HG03520 (cell line): Measurements from ENCODE around the gene KIF6.

Experiments
- ATAC-seq: cut with Tn5 transposase; IDR thresholded peaks from one replicate; pipeline ENCODE4 v1.9.1; 2021; ENCODE audit warnings: mild to moderate bottlenecking, moderate library complexity; ENCODE audit not compliant: unreplicated experiment

The KIF6 gene

DNA sequence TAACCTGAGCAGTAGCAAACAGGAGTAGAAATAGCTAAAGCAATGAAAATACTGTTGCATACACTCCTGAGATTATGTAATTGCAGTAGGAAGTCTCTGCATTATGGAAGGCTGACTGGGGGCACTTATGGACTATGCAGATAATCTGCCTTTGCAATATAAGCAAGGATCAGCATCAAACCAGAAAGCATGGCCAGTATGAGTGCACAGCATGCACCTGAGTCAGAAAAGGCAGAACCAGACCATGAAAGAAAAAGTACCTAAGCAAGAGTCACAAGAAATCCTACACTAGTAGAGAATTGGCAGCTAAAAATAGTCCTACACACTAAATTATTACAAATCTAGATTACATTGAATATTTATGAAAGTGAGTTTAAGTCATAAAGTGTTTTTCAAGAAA is 164.3 kb downstream of the KIF6 start:
- ATAC-seq: no peak

DNA sequence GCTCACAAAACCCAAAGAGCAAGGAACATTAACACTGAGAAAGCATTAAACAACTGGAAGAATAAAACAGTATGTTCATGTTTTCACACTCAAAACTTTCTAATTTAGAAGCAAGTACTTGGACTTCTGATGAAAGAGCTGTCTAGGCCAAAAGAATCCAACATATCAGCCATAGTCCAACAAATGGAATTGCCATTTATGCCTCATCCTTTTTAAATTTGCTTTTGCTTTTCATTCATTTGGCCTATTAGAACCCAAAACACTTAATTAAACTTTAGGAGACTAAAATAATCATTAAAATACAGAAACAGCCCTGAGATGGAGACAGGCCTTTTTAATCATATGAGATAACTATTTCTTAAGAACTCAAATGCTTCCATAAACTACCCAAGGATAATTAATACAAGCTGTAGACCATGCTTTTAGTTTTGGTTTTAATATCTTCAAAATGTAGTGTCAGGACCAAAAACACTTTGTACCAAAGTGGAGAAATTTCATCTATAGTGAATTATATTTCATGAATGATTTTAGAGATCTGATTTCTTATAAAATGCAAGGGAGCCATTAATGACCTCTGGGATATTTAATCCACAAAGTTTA is 166.5 kb downstream of the KIF6 start:
- ATAC-seq: no peak

DNA sequence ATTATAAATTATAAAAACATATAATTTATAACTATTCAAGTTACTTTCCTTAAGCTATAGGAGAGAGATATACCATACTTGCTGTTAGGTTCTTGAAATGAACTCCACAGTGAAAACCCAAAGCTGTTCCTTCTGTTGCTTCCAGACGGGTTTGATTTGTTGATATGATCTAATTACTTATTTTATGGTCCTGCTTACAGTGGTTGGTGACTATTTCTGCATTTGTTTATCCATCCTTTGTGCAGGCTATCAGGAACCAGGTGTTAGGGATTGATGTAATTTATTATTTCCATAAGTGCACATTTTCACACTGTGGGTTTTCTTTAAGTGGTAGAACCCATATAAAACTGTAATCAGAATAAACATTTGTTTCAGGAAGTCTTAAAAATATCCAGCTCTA is 167.1 kb downstream of the KIF6 start:
- no peak for ATAC-seq

DNA sequence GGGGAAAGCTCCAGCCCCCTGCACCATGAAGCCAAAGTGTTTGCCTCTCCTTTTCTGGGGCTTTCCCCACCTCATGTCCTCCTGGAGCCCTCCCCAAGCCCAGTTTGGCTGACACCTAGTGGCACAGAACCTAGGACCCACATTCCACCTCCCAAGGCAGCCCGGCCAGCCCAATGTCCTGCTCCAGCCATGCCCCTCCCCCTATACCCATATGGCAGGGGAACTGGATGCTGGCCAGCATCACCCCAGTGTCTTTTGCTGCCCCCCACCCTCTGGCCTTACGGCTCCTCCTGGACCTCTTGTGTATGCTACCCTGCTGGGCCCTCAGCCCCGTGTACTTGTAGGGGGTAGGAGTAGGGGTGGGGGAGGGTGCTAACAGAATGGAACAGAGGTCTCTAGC is 170.1 kb downstream of the KIF6 start:
- ATAC-seq: no peak

DNA sequence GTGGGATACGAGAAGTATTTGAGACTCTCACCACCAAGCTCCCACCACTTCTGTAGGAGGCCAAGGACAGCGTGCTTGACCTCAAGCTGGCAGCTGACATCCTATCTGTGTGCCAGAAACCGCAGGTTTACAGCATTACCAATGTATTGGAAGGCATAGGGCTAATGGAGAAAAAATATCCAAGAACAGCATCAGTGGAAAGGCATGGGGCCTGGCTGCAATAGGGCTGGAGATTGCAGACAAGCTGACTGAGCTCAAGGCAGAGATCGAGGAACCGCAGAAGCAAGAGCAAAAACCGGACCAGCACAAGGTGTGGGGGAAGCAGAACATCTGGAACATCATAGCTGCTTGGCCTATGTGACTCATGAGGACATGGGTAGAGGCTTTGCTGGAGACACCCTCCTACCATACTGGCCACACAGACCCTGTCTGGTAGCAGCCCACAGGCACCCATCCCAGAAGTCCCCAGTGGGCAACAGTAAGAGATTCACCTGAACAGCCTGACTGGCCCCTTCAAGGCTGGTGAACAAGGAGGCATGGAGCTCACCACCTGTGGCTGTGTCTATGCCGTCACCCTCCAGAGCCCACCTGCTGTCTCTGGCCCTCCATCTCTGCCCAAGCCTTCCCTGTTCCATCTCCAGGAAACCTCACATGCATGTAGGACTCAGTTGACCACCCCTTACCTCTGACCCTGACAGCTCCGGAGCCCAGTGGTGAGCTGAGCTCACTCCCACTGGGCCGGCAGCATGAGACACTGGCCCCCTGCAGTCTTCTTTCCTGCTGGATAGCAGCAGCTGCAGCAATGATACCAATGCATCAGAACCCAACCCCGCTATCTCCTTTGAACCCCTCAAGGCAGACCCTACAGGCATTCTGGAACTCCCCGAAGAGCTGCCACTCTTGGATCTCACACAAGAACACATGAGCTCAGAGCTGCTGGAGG is 171.1 kb downstream of the KIF6 start:
- ATAC-seq: no peak

DNA sequence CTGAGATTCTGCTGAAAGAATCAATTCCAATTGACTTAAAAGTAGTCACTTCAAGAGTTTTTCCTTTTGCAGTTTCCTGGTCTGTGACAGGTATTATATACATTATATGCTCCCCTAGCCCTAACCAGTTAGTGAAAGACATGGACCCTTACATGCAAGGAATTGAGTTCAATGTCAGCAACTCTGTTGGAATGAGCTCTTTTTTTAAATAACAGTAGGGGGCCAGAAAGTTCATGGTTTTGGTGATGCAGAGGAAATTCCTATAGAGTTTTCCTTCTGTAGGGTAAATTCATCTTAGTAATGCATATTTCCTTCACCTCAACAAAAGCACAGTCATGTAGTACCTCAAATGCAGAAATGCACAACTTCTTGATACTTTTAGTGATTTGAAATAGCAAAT is 172.2 kb downstream of the KIF6 start:
- no peak for ATAC-seq

DNA sequence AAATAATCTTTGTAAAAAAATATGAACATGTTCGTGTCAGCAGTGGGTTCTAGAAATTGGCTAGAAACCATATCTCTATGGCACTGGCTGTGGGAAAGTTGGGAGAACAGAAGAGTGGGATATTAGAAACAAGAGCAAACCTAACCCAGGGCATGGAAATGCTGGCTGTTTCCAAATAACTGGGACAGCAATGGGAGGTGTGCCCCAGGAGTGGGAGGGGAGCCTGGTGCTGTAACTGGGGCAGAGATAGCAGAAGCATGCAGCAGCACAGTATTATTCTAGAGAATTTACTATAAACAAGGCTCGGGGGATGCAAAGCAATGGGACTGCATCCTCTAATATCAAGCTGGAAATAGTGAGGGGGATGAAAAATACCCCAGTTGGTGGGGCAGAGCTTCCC is 175.0 kb downstream of the KIF6 start:
- ATAC-seq: no peak

DNA sequence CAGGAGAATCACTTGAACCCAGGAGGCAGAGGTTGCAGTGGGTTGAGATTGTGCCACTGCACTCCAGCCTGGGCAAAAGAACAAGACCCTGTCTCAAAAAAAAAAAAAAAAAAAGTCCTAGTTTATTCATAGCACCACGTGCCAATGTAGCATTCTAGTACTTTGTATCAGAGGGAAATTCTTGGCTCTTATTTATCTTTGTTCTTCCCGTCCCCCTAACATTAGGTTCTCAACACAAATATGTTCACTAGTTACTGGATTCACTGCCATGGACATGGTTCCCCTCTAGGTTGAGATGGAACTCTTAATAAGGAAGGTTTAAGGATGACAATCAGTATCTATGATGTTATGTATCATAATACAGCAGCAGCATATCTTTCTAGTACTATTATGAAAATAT is 178.5 kb downstream of the KIF6 start:
- ATAC-seq: no peak

DNA sequence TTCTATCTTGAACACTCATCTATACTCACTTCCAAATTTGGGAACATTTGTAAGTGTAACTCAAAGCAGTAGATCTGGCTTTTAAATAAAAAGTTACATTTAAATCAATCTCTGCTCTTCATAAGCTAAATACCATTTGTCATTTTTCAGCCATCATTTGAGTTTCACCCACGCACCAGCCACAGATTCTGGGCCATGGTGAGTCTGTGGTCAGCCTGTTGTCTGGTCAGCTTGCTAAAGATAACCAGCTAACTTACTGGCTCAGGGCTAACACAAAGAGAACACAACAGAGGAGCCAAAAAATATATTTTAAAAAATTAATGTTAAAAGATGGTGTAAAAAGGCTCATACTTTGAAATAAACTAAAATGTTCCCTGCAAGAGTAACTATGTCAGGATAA is 181.3 kb downstream of the KIF6 start:
- no peak for ATAC-seq

DNA sequence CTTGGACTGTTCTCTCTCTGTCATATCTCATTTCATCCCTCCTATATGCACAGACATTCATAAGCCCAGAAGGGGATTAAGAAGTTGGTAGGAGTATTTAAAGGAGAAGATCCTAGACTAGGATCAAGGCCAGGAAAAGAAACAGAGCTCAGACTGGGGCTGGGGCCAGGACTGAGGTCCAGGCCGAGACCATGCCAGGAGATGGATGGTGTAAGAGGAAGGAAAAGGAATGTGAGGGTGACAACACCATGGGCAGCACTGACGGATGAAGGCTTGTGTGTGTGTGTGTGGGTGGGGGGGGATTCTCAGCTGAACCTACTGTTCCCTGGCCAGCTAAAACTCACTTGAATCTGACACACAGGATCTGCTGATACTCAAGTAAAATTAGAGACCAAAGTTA is 182.1 kb downstream of the KIF6 start:
- ATAC-seq: no peak

DNA sequence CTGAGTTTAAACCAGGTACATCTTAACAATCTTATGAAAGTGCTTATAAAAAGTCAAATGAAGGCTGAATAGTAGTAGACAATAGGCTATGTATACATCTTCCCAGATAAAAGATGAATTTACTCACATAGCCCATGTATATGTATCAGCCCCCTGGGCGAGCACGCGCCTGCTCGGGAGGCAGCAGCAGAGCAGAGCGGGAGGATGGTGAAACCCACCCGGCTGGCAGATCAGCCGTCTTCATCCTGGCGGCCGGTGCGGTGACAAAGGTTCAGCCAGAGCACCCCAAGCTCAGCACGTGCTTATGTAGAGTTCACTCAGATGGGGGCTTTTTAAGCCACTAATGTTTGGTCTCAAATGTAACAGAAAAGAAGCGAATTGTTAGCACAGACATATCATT is 184.8 kb downstream of the KIF6 start:
- no peak for ATAC-seq

DNA sequence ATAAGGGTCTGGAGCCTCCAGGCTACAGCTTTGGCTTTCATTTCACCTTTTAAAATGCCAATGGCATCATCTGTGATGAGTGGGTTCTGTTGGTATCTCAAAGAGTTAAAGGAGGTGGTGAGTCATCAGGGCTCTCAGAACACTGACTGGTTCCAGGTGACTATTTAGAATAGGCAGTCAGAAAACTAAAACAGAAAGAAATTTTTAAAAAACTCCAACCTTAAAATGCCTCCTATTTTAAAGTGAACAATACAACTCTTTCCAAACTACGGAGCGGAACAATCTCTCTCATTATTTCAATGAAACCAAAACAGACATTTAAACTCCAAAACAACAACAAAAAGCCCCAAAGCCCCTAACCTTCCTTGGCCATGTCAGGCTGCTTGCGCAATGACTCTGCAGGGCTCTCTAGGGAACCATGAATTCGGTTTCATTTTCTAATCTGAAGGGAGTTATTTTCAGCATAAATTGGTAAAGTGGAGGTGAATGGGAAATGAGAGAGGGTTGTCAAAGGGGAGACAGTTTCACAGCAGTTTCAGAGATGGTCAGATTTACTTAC is 194.9 kb downstream of the KIF6 start:
- peak; percentile 93 for ATAC-seq

DNA sequence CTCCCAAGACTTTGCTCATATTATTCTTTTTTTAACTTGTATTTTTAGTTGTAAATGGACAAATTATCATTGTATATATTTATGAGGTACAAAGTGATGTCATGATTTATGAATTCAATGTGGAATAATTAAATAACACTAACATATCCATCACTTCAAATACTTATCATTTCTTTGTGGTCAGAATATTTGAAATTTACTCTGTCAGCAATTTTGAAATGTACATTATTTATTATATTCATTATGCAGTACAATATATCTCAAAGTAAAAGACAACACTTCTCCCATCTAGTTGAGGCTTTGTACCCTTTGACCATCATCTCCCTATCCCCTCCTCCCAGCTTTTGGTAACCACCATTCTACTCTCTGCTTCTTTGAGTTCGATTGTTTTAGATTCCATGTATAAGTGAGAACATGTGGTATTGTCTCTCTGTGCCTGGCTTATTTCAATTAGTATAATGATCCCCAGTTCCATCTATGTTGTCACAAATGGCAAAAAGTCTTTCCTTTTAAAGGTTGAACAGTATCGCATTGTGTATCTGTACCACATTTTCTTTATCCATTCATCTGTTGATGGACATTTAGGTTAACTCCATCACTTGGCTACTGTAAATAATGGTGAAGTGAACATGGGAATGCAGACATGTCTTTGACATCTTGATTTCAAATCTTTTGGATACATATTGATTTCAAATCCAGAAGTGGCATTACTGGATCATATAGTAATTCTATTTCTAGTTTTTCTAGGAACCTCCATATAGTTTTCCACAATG is 197.2 kb downstream of the KIF6 start:
- ATAC-seq: no peak

DNA sequence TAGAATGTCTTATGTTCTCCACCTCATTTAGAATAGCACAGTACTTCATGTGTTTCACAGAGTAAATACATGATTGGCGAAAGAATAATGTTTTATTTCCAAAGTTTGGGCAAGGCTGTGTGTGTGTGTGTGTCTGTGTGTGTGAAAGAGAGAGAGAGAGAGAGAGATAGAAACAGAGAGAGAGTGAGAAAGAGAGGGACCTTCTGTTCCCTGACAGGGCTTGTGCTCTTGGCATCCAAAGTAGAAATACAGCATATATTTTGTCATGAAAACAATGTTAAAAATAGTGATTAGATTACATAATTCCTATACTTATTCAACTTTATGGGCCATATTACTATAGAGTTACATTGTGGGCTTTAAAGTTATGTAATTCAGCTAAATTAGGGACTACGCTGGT is 201.2 kb downstream of the KIF6 start:
- no peak for ATAC-seq

DNA sequence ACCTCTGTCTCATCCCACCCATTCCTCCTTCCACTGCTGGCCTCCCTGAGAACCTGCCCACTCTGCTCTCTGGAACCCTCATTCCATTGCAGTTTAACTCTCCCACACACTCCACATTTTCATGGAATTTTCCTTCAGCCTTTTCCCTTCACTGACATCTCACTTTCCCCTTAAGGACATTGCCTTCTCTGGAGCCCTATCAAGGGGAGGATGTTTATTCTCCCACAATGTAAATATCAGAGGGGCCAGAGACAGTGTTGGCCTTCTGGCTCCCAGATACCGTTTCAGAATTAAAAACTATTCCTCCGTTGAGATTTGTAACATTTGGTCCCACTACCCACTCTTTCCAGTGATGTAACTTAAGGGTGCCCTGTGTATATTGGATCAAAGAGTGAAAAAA is 203.2 kb downstream of the KIF6 start:
- ATAC-seq: no peak

DNA sequence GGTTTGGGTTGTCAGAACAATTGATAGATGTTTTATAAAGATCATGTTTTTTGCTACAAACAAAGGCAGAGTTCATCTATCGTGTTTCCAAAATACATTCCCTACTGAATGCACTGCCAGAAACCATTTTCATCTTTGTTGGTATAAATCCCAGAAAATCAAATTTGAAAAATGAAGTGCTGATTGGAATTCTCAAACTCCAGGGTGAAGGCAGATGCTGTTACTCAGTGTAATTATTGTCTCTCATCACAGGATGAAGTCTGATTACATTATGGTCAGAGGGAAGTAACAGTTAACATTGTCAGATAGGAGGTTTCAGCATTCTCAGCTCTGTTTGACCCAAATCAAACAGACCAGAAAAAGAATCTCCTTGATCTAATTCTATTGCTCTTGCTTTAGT is 204.3 kb downstream of the KIF6 start:
- ATAC-seq: no peak

DNA sequence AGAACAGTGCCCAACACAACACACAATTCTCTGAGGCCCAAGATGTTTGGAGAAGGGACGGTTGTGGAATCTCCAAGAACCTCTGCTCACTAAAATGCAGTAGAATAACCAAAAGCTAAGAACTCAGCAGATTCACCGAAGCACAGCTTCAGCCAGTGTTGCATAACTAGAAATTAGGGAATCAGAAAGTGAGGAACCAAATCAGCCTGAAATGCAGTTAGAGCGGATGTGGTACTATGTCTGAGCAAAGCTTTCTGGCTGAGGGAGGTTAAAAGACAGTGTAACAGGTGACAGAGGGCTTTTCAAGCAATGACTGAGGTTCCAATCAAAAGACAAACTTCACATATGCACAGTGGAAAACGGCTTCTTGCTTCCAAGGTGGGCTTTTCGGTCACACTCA is 204.8 kb downstream of the KIF6 start:
- ATAC-seq: no peak

DNA sequence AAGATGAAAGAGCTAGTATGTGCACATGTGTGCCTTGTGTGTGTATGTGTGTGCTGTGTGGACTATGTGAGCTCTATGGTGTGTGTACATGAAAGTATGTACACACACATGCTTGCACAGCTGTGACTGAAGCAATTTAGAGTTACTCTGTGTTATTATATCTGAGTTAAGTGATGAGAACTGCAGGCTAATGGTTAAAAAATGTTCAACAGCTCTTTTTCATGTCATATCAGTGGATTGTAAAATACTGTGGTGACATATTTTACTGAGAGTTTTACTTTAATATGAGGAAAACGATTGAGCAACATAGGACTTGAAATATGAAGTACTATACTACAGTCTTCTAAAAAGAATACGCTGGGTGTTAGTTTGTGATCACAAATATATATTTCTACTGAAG is 207.0 kb downstream of the KIF6 start:
- ATAC-seq: no peak

DNA sequence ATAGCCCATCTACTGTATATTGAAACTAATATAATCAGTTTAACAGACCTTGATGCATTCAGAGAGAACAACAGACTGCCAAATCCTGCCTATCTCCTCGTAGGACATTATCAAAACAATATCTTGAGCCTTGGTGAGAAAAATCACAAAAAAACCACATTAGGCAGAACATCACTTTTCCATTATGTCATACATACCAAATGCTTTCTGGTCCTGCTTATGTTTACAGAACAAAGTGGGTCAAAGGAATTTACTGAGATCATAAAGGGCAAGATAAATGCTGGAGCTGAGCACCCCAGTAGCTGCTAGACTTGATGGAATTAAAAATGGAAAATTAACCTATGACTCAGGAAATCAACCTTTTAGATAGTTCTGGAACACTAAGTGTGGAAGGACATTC is 207.5 kb downstream of the KIF6 start:
- no peak for ATAC-seq

DNA sequence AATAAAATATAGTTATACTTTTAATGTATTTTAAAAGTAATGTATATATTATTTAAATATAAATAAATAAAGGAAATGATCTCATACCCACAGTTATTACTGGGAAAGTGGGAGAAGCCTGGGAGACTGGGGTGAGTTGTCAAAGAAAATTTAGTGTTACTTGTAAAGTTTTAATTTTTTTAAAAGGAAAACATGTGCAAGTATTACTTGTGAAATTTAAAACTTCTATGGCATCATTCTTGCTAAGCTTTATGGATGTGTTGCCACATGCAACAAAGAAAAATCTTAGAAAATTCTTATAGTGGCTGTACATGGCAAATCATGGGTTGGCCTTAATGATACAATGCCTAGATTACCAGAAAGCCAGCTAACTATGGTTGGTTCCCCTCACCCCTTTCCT is 208.7 kb downstream of the KIF6 start:
- ATAC-seq: no peak

DNA sequence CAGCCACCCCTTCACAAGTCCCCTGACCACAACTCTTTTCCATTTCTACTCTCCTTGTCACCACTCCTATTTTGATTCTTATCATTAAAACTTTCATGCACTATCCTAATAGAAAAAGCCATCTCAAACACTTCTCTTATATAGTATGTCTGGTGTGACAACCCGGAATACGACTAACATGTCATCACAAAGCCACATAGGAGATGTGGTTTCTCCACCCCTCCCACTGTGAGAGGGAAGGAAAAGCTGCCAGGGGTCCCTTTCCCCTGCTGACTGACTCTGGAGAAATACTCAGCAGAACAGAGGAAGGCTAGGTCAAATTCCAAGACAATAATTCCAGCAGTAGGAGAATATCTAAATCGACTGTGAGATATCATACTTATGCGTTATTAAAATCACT is 209.7 kb downstream of the KIF6 start:
- ATAC-seq: no peak

DNA sequence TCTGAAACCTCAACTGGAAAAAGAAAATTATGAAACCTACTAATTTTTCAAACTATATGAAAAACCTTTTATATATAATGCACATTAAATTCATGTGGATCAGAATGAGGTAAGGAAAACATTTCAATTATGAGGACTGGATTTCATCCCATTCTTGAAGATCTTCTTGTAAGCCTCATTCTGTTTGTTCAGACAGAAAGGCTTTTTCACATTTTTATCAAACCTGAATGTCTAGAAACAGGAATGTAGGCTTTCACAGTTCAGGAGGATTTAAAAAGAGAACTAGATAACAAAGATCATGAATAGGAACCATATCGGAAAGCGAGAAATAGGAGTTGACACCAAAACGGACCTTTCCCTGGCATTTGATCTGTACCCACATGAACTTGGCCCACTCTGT is 210.2 kb downstream of the KIF6 start:
- no peak for ATAC-seq
